HG03175 (cell line): ENCODE results near the gene ADGRF5.

Experiments used
- ATAC-seq: cut with Tn5 transposase; IDR thresholded peaks from one replicate; pipeline ENCODE4 v1.9.1; 2021; ENCODE audit warnings: mild to moderate bottlenecking, moderate library complexity; ENCODE audit not compliant: unreplicated experiment

ADGRF5 gene

GRCh38 chr6:46921731-46922130, at the start of gene ADGRF5:
Gene ADGRF5, minus strand, starts transcription at chr6:46921938. Its CDS starts 15,176 bp downstream, at chr6:46906762.
- ATAC-seq: no peak

GRCh38 chr6:46969206-46969605, 47.5 kb upstream of the ADGRF5 start:
- no peak for ATAC-seq

GRCh38 chr6:46967826-46968349, 46.1 kb upstream of the ADGRF5 start:
- ATAC-seq: no peak

DNA sequence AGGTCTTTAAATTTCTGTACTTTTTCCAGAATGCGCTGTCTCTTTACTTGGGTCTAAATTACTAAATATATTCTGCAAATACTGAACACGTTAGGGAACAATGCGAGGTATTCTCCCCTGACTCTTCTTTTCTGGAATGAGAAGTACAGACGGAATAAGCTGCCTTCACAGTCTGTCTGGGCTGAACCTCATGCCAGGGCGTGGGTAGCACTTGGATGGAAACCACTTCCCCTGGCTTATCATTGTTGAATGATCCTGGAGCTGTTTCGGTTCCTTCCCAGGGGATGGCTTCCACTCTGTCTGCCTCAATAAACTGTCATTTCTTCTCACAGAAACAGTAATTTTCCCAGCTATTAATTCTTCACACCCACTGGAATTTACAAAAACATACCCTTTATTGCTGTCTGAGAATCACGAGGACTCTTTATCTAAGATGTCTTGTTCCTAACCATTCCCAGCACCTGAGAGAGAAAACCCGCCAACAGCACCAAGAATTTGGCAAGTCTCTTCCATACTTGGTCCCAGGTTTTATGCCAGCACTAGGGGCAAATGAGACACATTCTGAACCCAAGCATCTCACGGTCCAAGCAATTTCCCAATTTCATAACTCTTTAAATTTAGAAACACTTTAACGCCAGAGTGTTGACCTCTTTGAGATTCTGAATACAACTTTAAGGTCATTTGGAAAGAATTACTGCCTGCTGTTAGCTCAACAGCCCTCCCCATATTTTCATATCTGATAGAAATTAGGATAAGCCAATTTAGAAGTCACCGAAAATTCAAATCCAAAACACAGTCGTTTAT, 43.2 kb upstream of the ADGRF5 start:
- no peak for ATAC-seq

DNA sequence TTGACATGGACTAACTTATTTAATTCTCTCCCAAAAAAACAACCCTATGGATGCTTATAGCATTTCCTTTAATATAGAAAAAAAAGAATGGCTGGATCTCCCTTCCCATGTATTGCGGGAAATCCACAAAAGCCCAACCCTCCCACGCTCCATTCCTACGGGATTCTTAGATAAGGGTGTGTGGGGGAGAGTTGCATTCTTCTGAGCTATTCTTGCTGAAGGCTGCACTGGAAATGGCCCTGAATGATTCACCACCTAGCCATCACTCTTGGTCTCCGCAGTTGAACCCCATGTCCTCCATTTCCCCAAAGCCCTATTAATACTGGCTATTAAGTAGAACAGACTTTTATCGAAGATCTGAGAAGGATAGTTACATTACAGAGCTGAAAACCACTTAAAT, 41.9 kb upstream of the ADGRF5 start:
- ATAC-seq: no peak

- ATAC-seq: no peak
Observed at GRCh38 chr6:46963039-46963438, 41.3 kb upstream of the ADGRF5 start.

DNA sequence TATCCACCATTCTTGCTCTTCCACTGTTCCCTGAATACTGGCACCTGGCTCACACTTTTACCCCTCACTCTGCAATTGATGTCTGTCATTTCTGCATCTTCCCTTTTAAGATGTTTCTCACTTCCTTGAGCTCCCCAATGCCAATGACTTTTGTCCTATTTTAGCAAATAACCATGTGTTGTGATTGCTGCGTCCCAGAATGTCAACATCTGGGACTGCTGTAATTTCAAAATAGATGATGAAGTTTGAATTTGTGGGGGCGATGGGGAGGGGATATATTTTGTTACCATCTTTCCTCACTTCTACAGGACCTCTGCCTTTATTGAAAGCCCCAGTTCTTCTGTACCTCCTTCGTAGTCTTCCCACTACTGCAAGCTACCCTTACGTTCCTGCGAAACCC, 40.0 kb upstream of the ADGRF5 start:
- no peak for ATAC-seq

GRCh38 chr6:46961232-46961631, 39.5 kb upstream of the ADGRF5 start:
- no peak for ATAC-seq

- ATAC-seq: no peak
Observed at GRCh38 chr6:46959419-46959818, 37.7 kb upstream of the ADGRF5 start.

DNA sequence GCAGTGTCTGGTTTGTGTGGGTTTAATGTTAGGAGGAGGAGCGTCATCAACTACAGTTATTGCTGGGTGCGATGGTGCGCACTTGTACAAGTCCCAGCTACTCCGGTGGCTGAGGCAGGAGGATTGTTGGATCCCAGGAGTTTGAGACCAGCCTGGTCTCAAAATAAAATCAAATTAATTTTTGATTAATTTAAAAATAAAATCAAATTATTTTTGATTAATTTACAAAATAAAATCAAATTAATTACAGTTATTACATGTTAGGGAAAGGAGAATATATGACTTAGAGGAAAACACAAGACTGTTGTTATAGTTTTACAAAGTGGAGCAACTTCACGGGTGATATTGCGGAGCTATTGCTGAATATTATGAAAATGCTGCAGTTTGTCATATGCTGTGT, 34.7 kb upstream of the ADGRF5 start:
- ATAC-seq: no peak

DNA sequence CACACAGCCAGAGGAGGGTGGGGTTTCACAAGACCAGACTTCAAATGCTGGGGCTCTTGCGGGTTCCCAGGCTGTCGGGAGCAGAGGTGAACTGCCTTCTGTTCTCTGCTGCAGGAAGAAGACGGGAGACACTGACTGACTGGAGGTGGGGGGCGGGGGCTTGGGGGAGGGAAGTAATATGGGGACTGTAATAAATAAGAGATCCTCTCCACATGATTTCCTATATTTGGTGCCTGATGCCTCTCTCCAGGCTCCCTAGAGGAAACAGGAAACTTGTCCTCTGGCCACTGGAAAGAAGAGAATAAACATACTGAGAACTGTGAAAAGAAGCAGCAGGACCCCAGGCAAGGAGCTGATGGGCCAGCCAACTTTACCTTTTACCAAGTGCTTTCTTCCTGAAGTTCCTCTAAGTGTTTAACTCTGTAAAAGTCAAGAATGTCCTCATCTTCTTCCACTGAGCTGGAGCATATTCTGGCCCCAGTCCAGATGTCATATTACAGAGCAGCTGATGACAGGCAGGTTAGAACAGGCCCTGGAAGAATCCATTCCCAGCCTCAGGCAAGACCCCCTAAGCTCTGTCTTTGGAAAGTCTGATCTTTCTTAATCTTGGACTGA, 33.2 kb upstream of the ADGRF5 start:
- no peak for ATAC-seq

- ATAC-seq: no peak
Observed at GRCh38 chr6:46953921-46954320, 32.2 kb upstream of the ADGRF5 start.

DNA sequence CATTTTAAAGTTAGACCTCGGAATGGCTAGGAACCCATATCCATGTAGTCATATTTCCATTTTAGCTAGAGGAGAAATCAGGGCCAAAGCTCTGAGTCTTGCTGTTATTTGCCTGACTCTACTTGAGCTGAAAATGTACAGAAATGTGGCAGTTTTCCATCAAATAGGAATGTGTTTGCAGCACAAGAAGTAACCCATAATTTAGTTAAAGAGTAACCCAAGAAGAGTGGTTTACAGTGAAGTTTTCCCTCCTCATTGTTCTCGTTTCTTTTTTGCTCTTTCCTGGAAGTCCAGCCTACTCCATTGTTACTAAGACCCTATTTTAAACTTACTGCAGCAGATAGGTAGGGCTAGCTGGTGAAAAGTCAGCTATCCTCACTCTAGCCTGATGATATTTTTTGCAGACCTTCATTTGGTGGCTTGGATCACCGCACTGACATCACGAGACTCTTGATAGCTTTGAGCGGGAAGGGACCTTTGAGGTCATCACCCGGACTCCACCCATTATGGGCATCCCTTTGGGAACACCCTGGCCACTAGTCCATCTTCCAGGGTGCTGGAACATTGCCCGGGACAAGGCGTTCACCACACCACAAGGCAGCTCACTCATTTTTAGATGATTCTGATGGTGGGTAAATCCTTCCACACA, 28.0 kb upstream of the ADGRF5 start:
- ATAC-seq: no peak

GRCh38 chr6:46948699-46949098, 27.0 kb upstream of the ADGRF5 start:
- ATAC-seq: no peak

GRCh38 chr6:46947497-46947896, 25.8 kb upstream of the ADGRF5 start:
- no peak for ATAC-seq

DNA sequence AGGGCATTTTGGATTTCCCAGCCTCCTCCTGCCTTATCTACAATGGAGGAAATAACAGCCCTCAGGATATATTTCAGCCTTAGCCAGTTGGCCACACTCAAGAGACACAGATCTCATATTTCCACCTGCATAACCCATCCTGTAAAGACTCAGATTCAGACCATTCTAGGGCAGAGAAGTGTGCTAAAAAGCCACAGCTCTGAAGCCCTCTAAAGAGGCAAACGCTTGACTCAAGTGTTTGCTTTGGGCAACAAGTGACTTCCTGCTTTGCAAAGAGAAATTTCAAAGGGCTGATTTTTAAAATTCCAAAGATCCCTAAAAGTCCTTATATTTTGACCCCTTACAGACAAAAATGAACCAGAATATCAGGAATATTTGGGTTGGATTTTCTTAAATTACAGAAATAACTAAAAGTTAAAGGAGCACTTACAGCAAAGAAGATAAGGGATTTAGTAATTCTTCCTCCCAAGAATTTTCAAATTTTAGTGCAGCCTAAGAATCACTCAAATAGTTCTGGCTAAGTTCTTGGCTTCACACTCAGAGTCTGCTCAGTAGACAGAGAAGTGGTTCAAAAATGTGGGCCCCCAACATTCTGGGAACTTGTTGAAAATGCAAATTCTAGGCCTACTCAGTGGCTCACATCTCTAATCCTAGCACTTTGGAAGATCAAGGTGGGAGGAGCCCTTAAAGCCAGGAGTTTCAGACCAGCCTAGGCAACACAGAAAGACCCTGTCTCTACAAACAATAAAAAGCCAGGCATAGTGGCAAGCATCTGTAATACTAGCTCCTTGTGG, 18.9 kb upstream of the ADGRF5 start:
- no peak for ATAC-seq

DNA sequence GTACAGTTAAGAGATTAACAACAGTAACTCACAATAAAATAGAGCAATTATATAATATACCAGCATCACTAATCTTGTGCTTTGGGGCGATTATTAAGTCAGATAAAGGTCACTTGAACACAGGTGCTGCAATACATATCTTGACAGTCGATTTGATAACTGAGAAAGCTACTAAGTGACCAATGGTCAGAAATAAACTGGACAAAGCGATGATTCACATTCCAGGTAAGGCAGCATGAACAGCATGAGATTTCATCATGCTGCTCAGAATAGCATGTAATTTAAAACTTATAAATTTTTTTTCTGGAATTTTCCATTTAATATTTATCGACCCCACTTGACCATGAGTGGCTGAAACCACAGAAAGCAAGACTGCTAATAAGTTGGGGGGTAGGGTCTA, 15.9 kb upstream of the ADGRF5 start:
- ATAC-seq: no peak

GRCh38 chr6:46935687-46936086, 13.9 kb upstream of the ADGRF5 start:
- ATAC-seq: no peak

DNA sequence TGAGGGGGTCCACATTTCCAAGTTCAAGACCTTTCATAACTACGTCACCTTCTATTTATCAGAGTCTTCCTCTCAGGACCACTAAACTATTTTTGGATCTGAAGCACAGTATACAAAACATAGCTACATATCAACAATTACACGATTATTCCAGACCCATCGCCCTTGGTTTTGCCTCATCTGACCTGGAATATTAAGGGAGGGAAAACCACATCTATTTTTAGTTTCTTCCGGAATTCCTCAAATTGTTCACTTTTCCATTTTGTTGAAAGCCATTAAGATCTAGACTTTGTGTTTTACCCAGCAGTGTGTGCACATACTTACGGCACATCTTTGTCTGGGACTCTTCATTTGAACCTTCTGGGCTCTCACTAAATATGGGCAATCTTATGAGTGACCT, 12.0 kb upstream of the ADGRF5 start:
- ATAC-seq: no peak

GRCh38 chr6:46932526-46933319, 11.0 kb upstream of the ADGRF5 start:
- ATAC-seq: no peak
